ENCODE data around the gene EMID1. TPM values are rescaled to one million over a fixed set of nuclear protein-coding genes. Genes with fewer than 3 reads are reported as not detected.
A peak's percentile ranks its signal among the peaks of the same experiment; 100 is the strongest.

The EMID1 gene
- total and polyA plus RNA-seq, 8 donors = 1.8 to 23.6 (median 10.3) TPM; not detected in 1

- Histone ChIP-seq H3K27ac (no peak overlapping the region), H3K27me3 (no peaks in the 10 kb centered on the region), H3K4me3 (no peak overlapping the region), H3K36me3 (no peaks in the 10 kb centered on the region), H3K9me3 (peaks cover 0 to 3% (median 0%) of the 10 kb centered on the region in 4 donors), H3K4me1 (peaks cover 0 to 24% (median 13%) of the 10 kb centered on the region in 4 donors)
- 93 to 97% (median 94%) methylated on average over 5 of the region's 5 CpGs for WGBS, 5 donors
- no peak for TF ChIP-seq CTCF (IDR thresholded peaks at IDR 0.05)
- no peak for TF ChIP-seq EP300 (IDR thresholded peaks at IDR 0.05)
- no peak for TF ChIP-seq POLR2AphosphoS5 (IDR thresholded peaks at IDR 0.05)
- no peak for TF ChIP-seq POLR2A (IDR thresholded peaks at IDR 0.05)
- intact Hi-C loops (cut with DNase I; ENCODE audit: low total_unique reads) = no loop called here
- DNase-seq = no peak
Measured at GRCh38 chr22:29198240-29198639, 7.5 kb upstream of the EMID1 start.

GRCh38 chr22:29199702-29200400 lies 5.8 kb upstream of the EMID1 start:
- H3K4me3 ChIP-seq = no peak overlapping the region
- no peak overlapping the region for H3K27ac ChIP-seq
- no peaks in the 10 kb centered on the region for H3K27me3 ChIP-seq
- H3K4me1 ChIP-seq = peaks cover 0 to 32% (median 13%) of the 10 kb centered on the region in 4 donors
- no peak for DNase-seq
- WGBS, 5 donors = 80 to 90% (median 88%) methylated on average over 8 of the region's 8 CpGs
- no peaks in the 10 kb centered on the region for H3K9me3 ChIP-seq
- no peaks in the 10 kb centered on the region for H3K36me3 ChIP-seq
- intact Hi-C loops (cut with DNase I; ENCODE audit: low total_unique reads) = no loop called here
- no peak for TF ChIP-seq EP300 (IDR thresholded peaks at IDR 0.05)
- no peak for TF ChIP-seq POLR2AphosphoS5 (IDR thresholded peaks at IDR 0.05)
- no peak for TF ChIP-seq POLR2A (IDR thresholded peaks at IDR 0.05)
- TF ChIP-seq CTCF (IDR thresholded peaks at IDR 0.05) = no peak

GRCh38 chr22:29200901-29201300 lies 4.8 kb upstream of the EMID1 start:
- intact Hi-C loops (cut with DNase I; ENCODE audit: low total_unique reads) = no loop called here
- Histone ChIP-seq H3K36me3 (no peaks in the 10 kb centered on the region), H3K27me3 (peaks cover 0 to 4% (median 0%) of the 10 kb centered on the region in 3 donors), H3K9me3 (no peaks in the 10 kb centered on the region), H3K4me3 (no peak overlapping the region), H3K27ac (no peak overlapping the region), H3K4me1 (peaks cover 4 to 33% (median 19%) of the 10 kb centered on the region in 4 donors)
- TF ChIP-seq EP300 (IDR thresholded peaks at IDR 0.05) (no peak), POLR2AphosphoS5 (IDR thresholded peaks at IDR 0.05) (no peak), CTCF (IDR thresholded peaks at IDR 0.05) (no peak), POLR2A (IDR thresholded peaks at IDR 0.05) (no peak)
- WGBS, 5 donors = 89 to 98% (median 93%) methylated on average over 7 of the region's 7 CpGs
- DNase-seq = no peak

- H3K9me3 ChIP-seq = no peaks in the 10 kb centered on the region
- peaks cover 0 to 13% (median 0%) of the 10 kb centered on the region in 3 donors for H3K27me3 ChIP-seq
- H3K36me3 ChIP-seq = no peaks in the 10 kb centered on the region
- no peak overlapping the region for H3K4me3 ChIP-seq
- DNase-seq = no peak
- H3K27ac ChIP-seq = peak overlapping the region; percentile 25 to 80 (median 57)
- peaks cover 12 to 42% (median 25%) of the 10 kb centered on the region in 4 donors for H3K4me1 ChIP-seq
- intact Hi-C loops (cut with DNase I; ENCODE audit: low total_unique reads) = no loop called here
- TF ChIP-seq CTCF (IDR thresholded peaks at IDR 0.05) = no peak
- TF ChIP-seq POLR2AphosphoS5 (IDR thresholded peaks at IDR 0.05) = no peak
- no peak for TF ChIP-seq POLR2A (IDR thresholded peaks at IDR 0.05)
- no peak for TF ChIP-seq EP300 (IDR thresholded peaks at IDR 0.05)
- 65 to 76% (median 75%) methylated on average over 7 of the region's 7 CpGs for WGBS, 5 donors
Measured at GRCh38 chr22:29201782-29202181, 3.9 kb upstream of the EMID1 start.
